ENCODE data around the gene NEDD4L.
"Not testable (repeated sequence)": the region's sequence is repeated elsewhere in the genome, so short reads cannot be mapped to it uniquely, and the experiment has no call there.

The NEDD4L gene

GRCh38 chr18:58370612-58371011, 326.6 kb downstream of the NEDD4L start:
- Mint-ChIP-seq H3K27me3 (ENCODE audit: low read depth, poor library complexity) (no peaks in the 10 kb centered on the region), H3K9me3 (no peaks in the 10 kb centered on the region), H3K4me3 (no peak overlapping the region), H3K36me3 (ENCODE audit: low read depth) (peaks cover 74% of the 10 kb centered on the region), H3K27ac (peak overlapping the region; percentile 27), H3K4me1 (peaks cover 56% of the 10 kb centered on the region)
- no peak for DNase-seq
- TF ChIP-seq, protein P1, sequence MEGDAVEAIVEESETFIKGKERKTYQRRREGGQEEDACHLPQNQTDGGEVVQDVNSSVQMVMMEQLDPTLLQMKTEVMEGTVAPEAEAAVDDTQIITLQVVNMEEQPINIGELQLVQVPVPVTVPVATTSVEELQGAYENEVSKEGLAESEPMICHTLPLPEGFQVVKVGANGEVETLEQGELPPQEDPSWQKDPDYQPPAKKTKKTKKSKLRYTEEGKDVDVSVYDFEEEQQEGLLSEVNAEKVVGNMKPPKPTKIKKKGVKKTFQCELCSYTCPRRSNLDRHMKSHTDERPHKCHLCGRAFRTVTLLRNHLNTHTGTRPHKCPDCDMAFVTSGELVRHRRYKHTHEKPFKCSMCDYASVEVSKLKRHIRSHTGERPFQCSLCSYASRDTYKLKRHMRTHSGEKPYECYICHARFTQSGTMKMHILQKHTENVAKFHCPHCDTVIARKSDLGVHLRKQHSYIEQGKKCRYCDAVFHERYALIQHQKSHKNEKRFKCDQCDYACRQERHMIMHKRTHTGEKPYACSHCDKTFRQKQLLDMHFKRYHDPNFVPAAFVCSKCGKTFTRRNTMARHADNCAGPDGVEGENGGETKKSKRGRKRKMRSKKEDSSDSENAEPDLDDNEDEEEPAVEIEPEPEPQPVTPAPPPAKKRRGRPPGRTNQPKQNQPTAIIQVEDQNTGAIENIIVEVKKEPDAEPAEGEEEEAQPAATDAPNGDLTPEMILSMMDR (IDR thresholded peaks at IDR 0.05) = no peak

- Mint-ChIP-seq H3K27ac (no peak overlapping the region), H3K27me3 (ENCODE audit: low read depth, poor library complexity) (no peaks in the 10 kb centered on the region), H3K36me3 (ENCODE audit: low read depth) (peaks cover 68% of the 10 kb centered on the region), H3K4me3 (no peak overlapping the region), H3K9me3 (no peaks in the 10 kb centered on the region), H3K4me1 (peaks cover 72% of the 10 kb centered on the region)
- DNase-seq = no peak
- TF ChIP-seq, protein P1 (IDR thresholded peaks at IDR 0.05) = no peak
Observed at GRCh38 chr18:58373481-58373880, 329.5 kb downstream of the NEDD4L start.

- no peak for DNase-seq
- Mint-ChIP-seq H3K4me1 (peaks cover 74% of the 10 kb centered on the region), H3K4me3 (no peak overlapping the region), H3K27me3 (ENCODE audit: low read depth, poor library complexity) (no peaks in the 10 kb centered on the region), H3K9me3 (no peaks in the 10 kb centered on the region), H3K27ac (no peak overlapping the region), H3K36me3 (ENCODE audit: low read depth) (peaks cover 62% of the 10 kb centered on the region)
- TF ChIP-seq, protein P1 (IDR thresholded peaks at IDR 0.05) = no peak
Observed at GRCh38 chr18:58375051-58375450, 331.0 kb downstream of the NEDD4L start.

- no peak for DNase-seq
- peaks cover 61% of the 10 kb centered on the region for H3K4me1 Mint-ChIP-seq
- no peak overlapping the region for H3K4me3 Mint-ChIP-seq
- TF ChIP-seq, protein P1 (IDR thresholded peaks at IDR 0.05) = no peak
- no peaks in the 10 kb centered on the region for H3K27me3 Mint-ChIP-seq (ENCODE audit: low read depth, poor library complexity)
- peaks cover 38% of the 10 kb centered on the region for H3K36me3 Mint-ChIP-seq (ENCODE audit: low read depth)
- peak overlapping the region; percentile 77 for H3K27ac Mint-ChIP-seq
- H3K9me3 Mint-ChIP-seq = no peaks in the 10 kb centered on the region
Observed at GRCh38 chr18:58378411-58379379, 334.7 kb downstream of the NEDD4L start.

DNA sequence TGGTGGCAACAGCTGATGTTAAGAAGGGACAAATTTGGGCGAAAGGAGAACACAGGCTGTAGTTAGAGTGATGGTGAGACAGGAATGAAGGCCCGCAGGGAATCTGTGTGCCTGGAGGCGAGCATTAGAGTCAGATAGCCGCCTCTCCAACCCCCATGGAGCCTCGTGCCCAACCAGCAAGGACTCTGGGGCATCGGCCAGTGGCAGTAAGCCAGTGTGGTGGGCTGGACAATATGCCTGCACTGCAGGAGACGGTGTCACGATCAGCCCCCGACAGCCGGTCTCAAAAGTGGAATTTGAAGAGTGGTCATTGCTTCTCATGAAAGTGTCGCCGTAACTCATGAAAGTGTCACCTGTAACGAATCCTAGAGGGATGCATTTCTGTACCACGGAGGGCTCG, 335.4 kb downstream of the NEDD4L start:
- no peaks in the 10 kb centered on the region for H3K27me3 Mint-ChIP-seq (ENCODE audit: low read depth, poor library complexity)
- H3K36me3 Mint-ChIP-seq (ENCODE audit: low read depth) = peaks cover 35% of the 10 kb centered on the region
- no peak for DNase-seq
- TF ChIP-seq, protein P1 (IDR thresholded peaks at IDR 0.05) = no peak
- no peak overlapping the region for H3K4me3 Mint-ChIP-seq
- H3K27ac Mint-ChIP-seq = no peak overlapping the region
- peaks cover 54% of the 10 kb centered on the region for H3K4me1 Mint-ChIP-seq
- no peaks in the 10 kb centered on the region for H3K9me3 Mint-ChIP-seq

GRCh38 chr18:58380113-58380512, 336.1 kb downstream of the NEDD4L start:
- H3K4me3 Mint-ChIP-seq; H3K27me3 Mint-ChIP-seq (ENCODE audit: low read depth, poor library complexity); H3K9me3 Mint-ChIP-seq; DNase-seq; H3K27ac Mint-ChIP-seq: not testable (repeated sequence)
- H3K36me3 Mint-ChIP-seq (ENCODE audit: low read depth) = peaks cover 32% of the 10 kb centered on the region
- peaks cover 47% of the 10 kb centered on the region for H3K4me1 Mint-ChIP-seq

Measured in nephron progenitor cell (in vitro differentiated cells).